Neural cell (in vitro differentiated cells): ENCODE measurements around the gene TRUB2. TPM values are rescaled to one million over a fixed set of nuclear protein-coding genes. Genes with fewer than 3 reads are reported as not detected.

ENCODE experiments used
- H2AFZ ChIP-seq: fragments of 200-600, 300-800 bp; sonication (generic), shearing (Covaris generic); 2 replicates; pipeline ENCODE4 v1.6.0; 2014; ENCODE audit warnings: low read depth, mild to moderate bottlenecking, antibody characterized with exemption, low read length, moderate library complexity
- H3F3A ChIP-seq: fragments of 200-600 bp; shearing (Covaris generic); 2 replicates; pipeline ENCODE4 v1.6.1; 2016; ENCODE audit warnings: mild to moderate bottlenecking, moderate library complexity, mixed read lengths, antibody characterized with exemption, low read length; ENCODE audit not compliant: insufficient read depth, poor library complexity, severe bottlenecking
- H3K27ac ChIP-seq: fragments of 200-600, 300-800 bp; sonication (generic), shearing (Covaris generic); 2 replicates; pipeline ENCODE4 v1.5.1; 2014; ENCODE audit warnings: mild to moderate bottlenecking, low read length, moderate library complexity
- H3K27me3 ChIP-seq: fragments of 300-800, 200-600 bp; sonication (generic), shearing (Covaris generic); 2 replicates; pipeline ENCODE4 v1.6.0; 2014; ENCODE audit warnings: mild to moderate bottlenecking, low read depth, low read length, moderate library complexity; ENCODE audit not compliant: insufficient read depth
- H3K36me3 ChIP-seq: fragments of 300-800, 200-600 bp; sonication (generic), shearing (Covaris generic); 2 replicates; pipeline ENCODE4 v1.5.1; 2014; ENCODE audit warnings: mild to moderate bottlenecking, antibody characterized with exemption, low read length, moderate library complexity; ENCODE audit not compliant: insufficient read depth
- H3K4me2 ChIP-seq: fragments of 300-800, 200-600 bp; sonication (generic), shearing (Covaris generic); 2 replicates; pipeline ENCODE4 v1.6.0; 2014; ENCODE audit warnings: mild to moderate bottlenecking, low read length
- H3K4me3 ChIP-seq: fragments of 300-800, 200-600 bp; sonication (generic), shearing (Covaris generic); 2 replicates; pipeline ENCODE4 v1.5.1; 2014; ENCODE audit warnings: mild to moderate bottlenecking, low read length, moderate library complexity
- H3K79me2 ChIP-seq: fragments of 200-600 bp; shearing (Covaris generic); replicated peaks from 2 replicates; pipeline ENCODE4 v1.6.0; 2014; ENCODE audit warnings: mild to moderate bottlenecking, low read length, moderate library complexity; ENCODE audit not compliant: insufficient read depth
- H3K9ac ChIP-seq: fragments of 300-800, 200-600 bp; sonication (generic), shearing (Covaris generic); 2 replicates; pipeline ENCODE4 v1.6.1; 2016; ENCODE audit warnings: mild to moderate bottlenecking, low read length, mixed read lengths
- H3K9me2 ChIP-seq: fragments of 200-600 bp; shearing (Covaris generic); 2 replicates; pipeline ENCODE4 v1.6.1; 2016; ENCODE audit warnings: mild to moderate bottlenecking, low read length, mixed read lengths; ENCODE audit not compliant: insufficient read depth
- H3K9me3 ChIP-seq: fragments of 200-600, 300-800 bp; sonication (generic), shearing (Covaris generic); 2 replicates; pipeline ENCODE4 v1.6.1; 2016; ENCODE audit warnings: mild to moderate bottlenecking, mixed run types, low read length, moderate library complexity, mixed read lengths
- H4K20me1 ChIP-seq: fragments of 200-600 bp; shearing (Covaris generic); 2 replicates; pipeline ENCODE4 v1.6.1; 2016; ENCODE audit warnings: mild to moderate bottlenecking, mixed run types; ENCODE audit not compliant: insufficient read depth
- CTCF ChIP-seq: fragments of 450-650 bp; IDR thresholded peaks from 2 replicates; pipeline ENCODE4 v1.5.1; 2014; ENCODE audit warnings: antibody characterized with exemption, mild to moderate bottlenecking, moderate library complexity; ENCODE audit not compliant: poor library complexity, severe bottlenecking
- EP300 ChIP-seq: fragments of 450-650 bp; conservative IDR thresholded peaks from 2 replicates; pipeline ENCODE4 v1.6.1; 2014; ENCODE audit warnings: antibody characterized with exemption, mild to moderate bottlenecking, moderate library complexity; ENCODE audit not compliant: poor library complexity, severe bottlenecking
- EZH2 ChIP-seq: fragments of 200-600, 300-800 bp; shearing (Covaris generic), sonication (generic); IDR thresholded peaks from 2 replicates; pipeline ENCODE4 v1.6.1; 2014; ENCODE audit warnings: antibody characterized with exemption, low read length, borderline replicate concordance, mild to moderate bottlenecking; ENCODE audit not compliant: insufficient read depth, poor library complexity, severe bottlenecking
- MXI1 ChIP-seq: fragments of 450-650 bp; conservative IDR thresholded peaks from 2 replicates; pipeline ENCODE4 v1.6.1; 2014; ENCODE audit warnings: antibody characterized with exemption, mild to moderate bottlenecking; ENCODE audit not compliant: poor library complexity, severe bottlenecking
- POLR2AphosphoS5 ChIP-seq: IDR thresholded peaks from 2 replicates; pipeline ENCODE4 v1.6.1; 2012
- RAD21 ChIP-seq: fragments of 450-650 bp; conservative IDR thresholded peaks from 2 replicates; pipeline ENCODE4 v1.6.1; 2014; ENCODE audit warnings: antibody characterized with exemption, mild to moderate bottlenecking, moderate library complexity
- REST ChIP-seq: IDR thresholded peaks from 2 replicates; pipeline ENCODE4 v1.6.1; 2012; ENCODE audit warnings: borderline replicate concordance
- SMC3 ChIP-seq: fragments of 450-650 bp; conservative IDR thresholded peaks from 2 replicates; pipeline ENCODE4 v1.6.1; 2014; ENCODE audit warnings: antibody characterized with exemption, mild to moderate bottlenecking, moderate library complexity; ENCODE audit not compliant: poor library complexity
- TAF1 ChIP-seq: IDR thresholded peaks from 2 replicates; pipeline ENCODE4 v1.6.1; 2012; ENCODE audit warnings: low read depth
- polyA plus RNA-seq: library from polyadenylated mRNA; depleted of rRNA; stranded (reverse); fragments of >200 nt; gene quantifications from 2 replicates; pipeline ENCODE4 v1.2.3, GENCODE V29; 2014

The TRUB2 gene
- polyA plus RNA-seq, 1 donor from 2014 or later, result 22.3 TPM

GRCh38 chr9:128259156-128259555 is 63.1 kb downstream of the TRUB2 start:
- no peaks in the 10 kb centered on the region for H3K79me2 ChIP-seq
- no peak overlapping the region for H2AFZ ChIP-seq
- H4K20me1 ChIP-seq, result no peaks in the 10 kb centered on the region
- H3K27me3 ChIP-seq, result no peaks in the 10 kb centered on the region
- H3F3A ChIP-seq, result no peaks in the 10 kb centered on the region
- H3K9me3 ChIP-seq, result no peaks in the 10 kb centered on the region
- H3K9me2 ChIP-seq, result no peaks in the 10 kb centered on the region
- H3K4me3 ChIP-seq, result no peak overlapping the region
- no peaks in the 10 kb centered on the region for H3K36me3 ChIP-seq
- no peak for TF ChIP-seq CTCF
- no peak for TF ChIP-seq RAD21
- TF ChIP-seq SMC3, result no peak
- no peak for TF ChIP-seq EZH2
- no peak for TF ChIP-seq TAF1
- no peak for TF ChIP-seq EP300
- TF ChIP-seq POLR2AphosphoS5, result no peak
- H3K27ac ChIP-seq, result no peak overlapping the region
- H3K9ac ChIP-seq, result no peak overlapping the region
- H3K4me2 ChIP-seq, result no peak overlapping the region

- no peak overlapping the region for H2AFZ ChIP-seq
- H3K9ac ChIP-seq, result no peak overlapping the region
- TF ChIP-seq SMC3 (no peak), MXI1 (no peak), POLR2AphosphoS5 (no peak), RAD21 (no peak), EP300 (no peak), TAF1 (no peak), REST (no peak)
- H3K27ac ChIP-seq, result no peak overlapping the region
- no peaks in the 10 kb centered on the region for H4K20me1 ChIP-seq
- H3K4me3 ChIP-seq, result no peak overlapping the region
- no peaks in the 10 kb centered on the region for H3K36me3 ChIP-seq
- no peaks in the 10 kb centered on the region for H3K9me3 ChIP-seq
- no peaks in the 10 kb centered on the region for H3F3A ChIP-seq
- no peaks in the 10 kb centered on the region for H3K79me2 ChIP-seq
- no peaks in the 10 kb centered on the region for H3K27me3 ChIP-seq
- H3K9me2 ChIP-seq, result no peaks in the 10 kb centered on the region
- H3K4me2 ChIP-seq, result no peak overlapping the region
Measured at GRCh38 chr9:128258326-128258725, 63.9 kb downstream of the TRUB2 start.

GRCh38 chr9:128257907-128258306 is 64.3 kb downstream of the TRUB2 start:
- Histone ChIP-seq H3K4me3 (no peak overlapping the region), H3K27ac (no peak overlapping the region), H3K9ac (no peak overlapping the region), H3F3A (no peaks in the 10 kb centered on the region), H3K36me3 (no peaks in the 10 kb centered on the region), H3K27me3 (no peaks in the 10 kb centered on the region), H3K4me2 (no peak overlapping the region), H2AFZ (no peak overlapping the region), H4K20me1 (no peaks in the 10 kb centered on the region), H3K79me2 (no peaks in the 10 kb centered on the region), H3K9me3 (no peaks in the 10 kb centered on the region), H3K9me2 (no peaks in the 10 kb centered on the region)
- TF ChIP-seq REST (no peak), EP300 (no peak), RAD21 (no peak), TAF1 (no peak), CTCF (no peak), POLR2AphosphoS5 (no peak), SMC3 (no peak), MXI1 (no peak)
